Astrocyte (in vitro differentiated cells and primary cell): Measurements from ENCODE around the gene TMEM14A.

ENCODE experiments used
- EZH2 ChIP-seq: IDR thresholded peaks from 2 replicates; pipeline ENCODE4 v1.6.1; 2012; ENCODE audit warnings: mild to moderate bottlenecking, low read length, inconsistent platforms; ENCODE audit not compliant: insufficient read depth
- TF ChIP-seq, protein P1 (sequence below): IDR thresholded peaks from 2 replicates; pipeline ENCODE4 v1.5.1; 2011; ENCODE audit warnings: low read depth, mild to moderate bottlenecking, inconsistent platforms, low read length, moderate library complexity; ENCODE audit not compliant: insufficient read depth

DNA sequence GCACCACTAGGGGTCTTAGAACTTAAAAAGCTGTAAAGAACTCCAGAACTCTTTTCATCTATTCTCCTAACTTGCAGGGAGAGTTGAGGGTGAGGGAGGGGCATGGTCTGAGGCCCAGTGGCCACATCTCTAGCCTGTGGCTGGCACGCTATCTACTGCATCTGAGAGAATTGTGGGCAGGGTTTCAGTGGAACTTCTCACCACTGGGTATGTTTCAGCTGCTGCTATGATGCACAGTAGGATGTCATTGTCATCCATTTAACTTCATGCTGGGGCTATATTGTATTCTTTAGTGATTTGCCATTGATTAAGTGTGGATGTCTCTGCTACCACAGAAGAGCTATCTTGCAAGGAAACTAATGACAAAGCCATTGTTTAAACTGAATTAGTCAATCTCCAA lies 4.5 kb downstream of the TMEM14A start:
- TF ChIP-seq, protein P1, sequence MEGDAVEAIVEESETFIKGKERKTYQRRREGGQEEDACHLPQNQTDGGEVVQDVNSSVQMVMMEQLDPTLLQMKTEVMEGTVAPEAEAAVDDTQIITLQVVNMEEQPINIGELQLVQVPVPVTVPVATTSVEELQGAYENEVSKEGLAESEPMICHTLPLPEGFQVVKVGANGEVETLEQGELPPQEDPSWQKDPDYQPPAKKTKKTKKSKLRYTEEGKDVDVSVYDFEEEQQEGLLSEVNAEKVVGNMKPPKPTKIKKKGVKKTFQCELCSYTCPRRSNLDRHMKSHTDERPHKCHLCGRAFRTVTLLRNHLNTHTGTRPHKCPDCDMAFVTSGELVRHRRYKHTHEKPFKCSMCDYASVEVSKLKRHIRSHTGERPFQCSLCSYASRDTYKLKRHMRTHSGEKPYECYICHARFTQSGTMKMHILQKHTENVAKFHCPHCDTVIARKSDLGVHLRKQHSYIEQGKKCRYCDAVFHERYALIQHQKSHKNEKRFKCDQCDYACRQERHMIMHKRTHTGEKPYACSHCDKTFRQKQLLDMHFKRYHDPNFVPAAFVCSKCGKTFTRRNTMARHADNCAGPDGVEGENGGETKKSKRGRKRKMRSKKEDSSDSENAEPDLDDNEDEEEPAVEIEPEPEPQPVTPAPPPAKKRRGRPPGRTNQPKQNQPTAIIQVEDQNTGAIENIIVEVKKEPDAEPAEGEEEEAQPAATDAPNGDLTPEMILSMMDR, result no peak
- TF ChIP-seq EZH2, result no peak
